ENCODE measurements around the gene NMRK2. TPM values are rescaled to one million over a fixed set of nuclear protein-coding genes. Genes with fewer than 3 reads are reported as not detected.
A peak's percentile ranks its signal among the peaks of the same experiment; 100 is the strongest.

Gene NMRK2
- total and polyA plus RNA-seq, 3 experiments from 2014 or later = not detected

GRCh38 chr19:3970808-3971598, 38.1 kb downstream of the NMRK2 start, which contains the start of gene DAPK3:
DAPK3 (minus strand) TSS chr19:3971099; CDS start chr19:3969735, 1,364 bp downstream.
- ChIA-PET POLR2A (interaction anchor here (0.6 to 1.6 kb wide), 7 partner anchors 8 to 208 kb away, joined by 3 to 25 read pairs (median 4); partner anchors contain the start of genes EEF2 and MRPL54), CTCF (interaction anchor here (0.9 to 3.8 kb wide), 4 partner anchors 12 to 138 kb away, joined by 3 to 14 read pairs (median 6); partner anchors contain the start of gene EEF2)
- H3K27ac Mint-ChIP-seq = peak within 1 kb of the TSS; percentile 80 to 95 (median 90)
- peak within 1 kb of the TSS; percentile 84 for H3K4me3 ChIP-seq (ENCODE audit: low read length)
- H3K36me3 Mint-ChIP-seq = peaks cover 0 to 43% (median 2%) of the 10 kb centered on the region in 3 donors
- no peaks in the 10 kb centered on the region for H3K9me3 Mint-ChIP-seq
- peaks cover 18% of the 10 kb centered on the region for H3K4me1 ChIP-seq (ENCODE audit: insufficient read depth, low read length)
- H3K4me1 Mint-ChIP-seq = peaks cover 21 to 39% (median 38%) of the 10 kb centered on the region in 3 donors
- H3K4me3 Mint-ChIP-seq = peak within 1 kb of the TSS; percentile 87 to 95 (median 89)
- peak within 1 kb of the TSS; percentile 84 for H3K27ac ChIP-seq (ENCODE audit: low read depth, low read length)
- no peaks in the 10 kb centered on the region for H3K27me3 ChIP-seq (ENCODE audit: insufficient read depth, low read length, poor library complexity, severe bottlenecking)
- peaks cover 0 to 3% of the 10 kb centered on the region in 2 donors for H3K27me3 Mint-ChIP-seq
- peak; percentile 83 to 91 (median 87) for DNase-seq
- peaks cover 9% of the 10 kb centered on the region for H3K36me3 ChIP-seq (ENCODE audit: insufficient read depth, low read length)
- H3K9me3 ChIP-seq (ENCODE audit: low read length) = no peaks in the 10 kb centered on the region

GRCh38 chr19:3975144-3975543, 42.3 kb downstream of the NMRK2 start:
- Histone ChIP-seq H3K27me3 (ENCODE audit: insufficient read depth, low read length, poor library complexity, severe bottlenecking) (no peaks in the 10 kb centered on the region), H3K36me3 (ENCODE audit: insufficient read depth, low read length) (peaks cover 37% of the 10 kb centered on the region), H3K27ac (ENCODE audit: low read depth, low read length) (no peak overlapping the region), H3K9me3 (ENCODE audit: low read length) (no peaks in the 10 kb centered on the region), H3K4me3 (ENCODE audit: low read length) (no peak overlapping the region), H3K4me1 (ENCODE audit: insufficient read depth, low read length) (peaks cover 7% of the 10 kb centered on the region)
- peak in 1 of 5 donors; percentile 17 for DNase-seq
- peaks cover 0 to 9% of the 10 kb centered on the region in 2 donors for H3K27me3 Mint-ChIP-seq
- peaks cover 8 to 19% (median 10%) of the 10 kb centered on the region in 3 donors for H3K4me1 Mint-ChIP-seq
- CTCF ChIA-PET = interaction anchor here (1.0 to 1.5 kb wide), 3 partner anchors 9 to 12 kb away, joined by 4 to 7 read pairs (median 6); partner anchors contain the start of gene EEF2
- POLR2A ChIA-PET = interaction anchor here (0.7 to 1.0 kb wide), 2 partner anchors 9 to 82 kb away, joined by 3 to 4 read pairs; no protein-coding TSS in a partner anchor
- H3K27ac Mint-ChIP-seq = peak overlapping the region in 1 of 8 donors; percentile 64
- H3K9me3 Mint-ChIP-seq = no peaks in the 10 kb centered on the region
- peaks cover 5 to 48% (median 8%) of the 10 kb centered on the region in 3 donors for H3K36me3 Mint-ChIP-seq
- peak overlapping the region in 1 of 7 donors; percentile 10 for H3K4me3 Mint-ChIP-seq

- Histone ChIP-seq H3K27ac (ENCODE audit: low read depth, low read length) (no peak overlapping the region), H3K4me3 (ENCODE audit: low read length) (no peak overlapping the region), H3K4me1 (ENCODE audit: insufficient read depth, low read length) (peaks cover 4% of the 10 kb centered on the region), H3K9me3 (ENCODE audit: low read length) (no peaks in the 10 kb centered on the region), H3K36me3 (ENCODE audit: insufficient read depth, low read length) (peaks cover 42% of the 10 kb centered on the region), H3K27me3 (ENCODE audit: insufficient read depth, low read length, poor library complexity, severe bottlenecking) (no peaks in the 10 kb centered on the region)
- peak in 1 of 5 donors; percentile 24 for DNase-seq
- H3K36me3 Mint-ChIP-seq = peaks cover 5 to 50% (median 8%) of the 10 kb centered on the region in 3 donors
- ChIA-PET POLR2A (interaction anchor here (0.7 to 1.0 kb wide), 2 partner anchors 9 to 82 kb away, joined by 3 to 4 read pairs; no protein-coding TSS in a partner anchor), CTCF (interaction anchor here (1.0 to 1.5 kb wide), 3 partner anchors 8 to 12 kb away, joined by 4 to 7 read pairs (median 6); partner anchors contain the start of gene EEF2)
- peak overlapping the region in 1 of 7 donors; percentile 49 for H3K4me3 Mint-ChIP-seq
- H3K27ac Mint-ChIP-seq = peak overlapping the region in 2 of 8 donors; percentile 42 to 64
- H3K4me1 Mint-ChIP-seq = peaks cover 4 to 14% (median 5%) of the 10 kb centered on the region in 3 donors
- H3K27me3 Mint-ChIP-seq = peaks cover 0 to 9% of the 10 kb centered on the region in 2 donors
- no peaks in the 10 kb centered on the region for H3K9me3 Mint-ChIP-seq
These were observed 42.8 kb downstream of the NMRK2 start for GRCh38 chr19:3975637-3976087.

- Histone ChIP-seq H3K4me1 (ENCODE audit: insufficient read depth, low read length) (no peaks in the 10 kb centered on the region), H3K36me3 (ENCODE audit: insufficient read depth, low read length) (peaks cover 52% of the 10 kb centered on the region), H3K4me3 (ENCODE audit: low read length) (no peak overlapping the region), H3K9me3 (ENCODE audit: low read length) (no peaks in the 10 kb centered on the region), H3K27ac (ENCODE audit: low read depth, low read length) (no peak overlapping the region), H3K27me3 (ENCODE audit: insufficient read depth, low read length, poor library complexity, severe bottlenecking) (no peaks in the 10 kb centered on the region)
- Mint-ChIP-seq H3K4me1 (peaks cover 2 to 13% (median 5%) of the 10 kb centered on the region in 3 donors), H3K4me3 (peak overlapping the region in 1 of 7 donors; percentile 49), H3K36me3 (peaks cover 5 to 59% (median 8%) of the 10 kb centered on the region in 3 donors), H3K27me3 (peaks cover 0 to 9% of the 10 kb centered on the region in 2 donors), H3K9me3 (no peaks in the 10 kb centered on the region), H3K27ac (peak overlapping the region in 2 of 8 donors; percentile 12 to 86)
- ChIA-PET CTCF (interaction anchor here (1.1 to 1.3 kb wide), 2 partner anchors 9 to 11 kb away, joined by 4 to 5 read pairs; partner anchors contain the start of gene EEF2), POLR2A (interaction anchor here (0.6 to 0.8 kb wide), 3 partner anchors 8 to 13 kb away, joined by 5 read pairs; partner anchors contain the start of gene EEF2)
- DNase-seq = peak in 1 of 5 donors; percentile 6
These were observed 43.8 kb downstream of the NMRK2 start for GRCh38 chr19:3976495-3977241.

GRCh38 chr19:3977242-3978143, 44.6 kb downstream of the NMRK2 start:
- H3K4me1 Mint-ChIP-seq = peaks cover 2 to 16% (median 5%) of the 10 kb centered on the region in 3 donors
- Histone ChIP-seq H3K27me3 (ENCODE audit: insufficient read depth, low read length, poor library complexity, severe bottlenecking) (no peaks in the 10 kb centered on the region), H3K4me1 (ENCODE audit: insufficient read depth, low read length) (no peaks in the 10 kb centered on the region), H3K27ac (ENCODE audit: low read depth, low read length) (no peak overlapping the region), H3K36me3 (ENCODE audit: insufficient read depth, low read length) (peaks cover 60% of the 10 kb centered on the region), H3K9me3 (ENCODE audit: low read length) (no peaks in the 10 kb centered on the region), H3K4me3 (ENCODE audit: low read length) (no peak overlapping the region)
- peak overlapping the region in 2 of 7 donors; percentile 30 to 70 for H3K4me3 Mint-ChIP-seq
- no peaks in the 10 kb centered on the region for H3K9me3 Mint-ChIP-seq
- ChIA-PET CTCF (interaction anchor here (1.1 to 1.3 kb wide), 2 partner anchors 8 to 11 kb away, joined by 4 to 5 read pairs; partner anchors contain the start of gene EEF2), POLR2A (interaction anchor here (0.7 to 0.8 kb wide), 2 partner anchors 8 to 10 kb away, joined by 5 read pairs; partner anchors contain the start of gene EEF2)
- H3K27ac Mint-ChIP-seq = peak overlapping the region in 2 of 8 donors; percentile 12 to 86
- H3K27me3 Mint-ChIP-seq = peaks cover 0 to 9% of the 10 kb centered on the region in 2 donors
- H3K36me3 Mint-ChIP-seq = peaks cover 5 to 67% (median 8%) of the 10 kb centered on the region in 3 donors
- DNase-seq = peak in 1 of 5 donors; percentile 15

- H3K4me3 ChIP-seq (ENCODE audit: low read length) = no peak overlapping the region
- ChIA-PET POLR2A (no interaction called here), CTCF (no interaction called here)
- Mint-ChIP-seq H3K4me3 (peak overlapping the region in 3 of 7 donors; percentile 19 to 70 (median 30)), H3K36me3 (peaks cover 8 to 74% (median 11%) of the 10 kb centered on the region in 3 donors), H3K27me3 (peaks cover 0 to 9% of the 10 kb centered on the region in 2 donors), H3K4me1 (peaks cover 9 to 22% (median 11%) of the 10 kb centered on the region in 3 donors), H3K9me3 (no peaks in the 10 kb centered on the region), H3K27ac (peak overlapping the region in 3 of 8 donors; percentile 17 to 86 (median 46))
- peaks cover 5% of the 10 kb centered on the region for H3K4me1 ChIP-seq (ENCODE audit: insufficient read depth, low read length)
- H3K27ac ChIP-seq (ENCODE audit: low read depth, low read length) = no peak overlapping the region
- no peaks in the 10 kb centered on the region for H3K9me3 ChIP-seq (ENCODE audit: low read length)
- H3K36me3 ChIP-seq (ENCODE audit: insufficient read depth, low read length) = peaks cover 67% of the 10 kb centered on the region
- no peaks in the 10 kb centered on the region for H3K27me3 ChIP-seq (ENCODE audit: insufficient read depth, low read length, poor library complexity, severe bottlenecking)
- DNase-seq = no peak
These were observed 45.3 kb downstream of the NMRK2 start for GRCh38 chr19:3978145-3978544.

Measured in CD8-positive, alpha-beta memory T cell (primary cell).